ENCODE data around the gene AMH.

Gene AMH

GRCh38 chr19:2287585-2288337 is 38.6 kb downstream of the AMH start:
- no peak for DNase-seq (ENCODE audit: low read depth)

- no peak for DNase-seq (ENCODE audit: low read depth)
These were observed 39.3 kb downstream of the AMH start for GRCh38 chr19:2288338-2288817.

GRCh38 chr19:2288818-2289713 is 39.9 kb downstream of the AMH start:
- no peak for DNase-seq (ENCODE audit: low read depth)

- DNase-seq (ENCODE audit: low read depth), result peak; percentile 61
These were observed 40.8 kb downstream of the AMH start for GRCh38 chr19:2289714-2290435.

- no peak for DNase-seq (ENCODE audit: low read depth)
These were observed 41.5 kb downstream of the AMH start for GRCh38 chr19:2290441-2291184.

- no peak for DNase-seq (ENCODE audit: low read depth)
These were observed 42.1 kb downstream of the AMH start for GRCh38 chr19:2291185-2291751.

- no peak for DNase-seq (ENCODE audit: low read depth)
These were observed 45.7 kb downstream of the AMH start for GRCh38 chr19:2294687-2295335.

- DNase-seq (ENCODE audit: low read depth), result no peak
These were observed 47.0 kb downstream of the AMH start for GRCh38 chr19:2296141-2296540.

GRCh38 chr19:2300533-2300932 is 51.4 kb downstream of the AMH start:
- no peak for DNase-seq (ENCODE audit: low read depth)

Data from activated T-helper 1 cell treated with Interleukin-2 at 50 U/mL for 16 hours (primary cell).